Measurements from ENCODE around the gene NGLY1.

DNA sequence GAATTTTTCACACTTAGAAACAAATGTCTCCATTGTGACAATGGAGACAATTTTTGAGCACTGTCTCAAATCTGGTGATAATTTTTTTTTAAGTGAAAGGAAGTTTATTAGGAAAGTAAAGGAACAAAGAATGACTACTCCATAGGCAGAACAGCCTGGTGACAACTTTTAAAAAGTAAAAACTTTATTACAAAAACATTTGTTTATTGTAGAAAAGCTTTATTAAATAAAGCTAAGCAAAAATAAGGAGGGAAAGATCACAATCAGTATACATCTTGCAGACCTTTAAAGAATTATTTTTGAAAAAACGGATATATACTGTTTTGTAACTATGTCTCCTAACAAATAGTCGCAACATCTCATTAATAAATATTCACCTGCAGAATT lies 6.0 kb upstream of the NGLY1 start:
- TF ChIP-seq EZH2phosphoT487 (IDR thresholded peaks at IDR 0.05; ENCODE audit: borderline replicate concordance, low read length): no peak
- TF ChIP-seq, protein P1, sequence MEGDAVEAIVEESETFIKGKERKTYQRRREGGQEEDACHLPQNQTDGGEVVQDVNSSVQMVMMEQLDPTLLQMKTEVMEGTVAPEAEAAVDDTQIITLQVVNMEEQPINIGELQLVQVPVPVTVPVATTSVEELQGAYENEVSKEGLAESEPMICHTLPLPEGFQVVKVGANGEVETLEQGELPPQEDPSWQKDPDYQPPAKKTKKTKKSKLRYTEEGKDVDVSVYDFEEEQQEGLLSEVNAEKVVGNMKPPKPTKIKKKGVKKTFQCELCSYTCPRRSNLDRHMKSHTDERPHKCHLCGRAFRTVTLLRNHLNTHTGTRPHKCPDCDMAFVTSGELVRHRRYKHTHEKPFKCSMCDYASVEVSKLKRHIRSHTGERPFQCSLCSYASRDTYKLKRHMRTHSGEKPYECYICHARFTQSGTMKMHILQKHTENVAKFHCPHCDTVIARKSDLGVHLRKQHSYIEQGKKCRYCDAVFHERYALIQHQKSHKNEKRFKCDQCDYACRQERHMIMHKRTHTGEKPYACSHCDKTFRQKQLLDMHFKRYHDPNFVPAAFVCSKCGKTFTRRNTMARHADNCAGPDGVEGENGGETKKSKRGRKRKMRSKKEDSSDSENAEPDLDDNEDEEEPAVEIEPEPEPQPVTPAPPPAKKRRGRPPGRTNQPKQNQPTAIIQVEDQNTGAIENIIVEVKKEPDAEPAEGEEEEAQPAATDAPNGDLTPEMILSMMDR (conservative IDR thresholded peaks at IDR 0.05; ENCODE audit: low read depth, low read length): no peak
- TF ChIP-seq EZH2 (IDR thresholded peaks at IDR 0.05; ENCODE audit: low read length, unreplicated experiment): no peak

Data from PC-3 (cell line).